Bronchus fibroblast of lung (primary cell): ENCODE measurements around the gene BTC. TPM values are rescaled to one million over a fixed set of nuclear protein-coding genes. Genes with fewer than 3 reads are reported as not detected.

Experiments used
- total RNA-seq: library from RNA; depleted of rRNA; stranded (reverse); fragments of >200 nt; gene quantifications from 2 replicates; pipeline ENCODE4 v1.2.3, GENCODE V29; 2015

Gene BTC, protein sequence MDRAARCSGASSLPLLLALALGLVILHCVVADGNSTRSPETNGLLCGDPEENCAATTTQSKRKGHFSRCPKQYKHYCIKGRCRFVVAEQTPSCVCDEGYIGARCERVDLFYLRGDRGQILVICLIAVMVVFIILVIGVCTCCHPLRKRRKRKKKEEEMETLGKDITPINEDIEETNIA
- 0.30 and 0.34 TPM in 2 replicates for total RNA-seq

GRCh38 chr4:74794382-74795010 lies at the start of gene BTC:
Gene BTC, minus strand, starts transcription at chr4:74794523. Its CDS starts 198 bp downstream, at chr4:74794325.

Other genes with a start within 250 kb of the BTC start
- gene PARM1, start 138.6 kb upstream of the BTC start, total RNA-seq = 0.15 and 0.17 TPM in 2 replicates